Testis (tissue), 2 donors: Measurements from ENCODE around the gene MRPL51.

Experiments used
- POLR2A ChIP-seq: fragments of 450-650 bp; IDR thresholded peaks from one replicate; pipeline ENCODE4 v1.6.1; 2017; ENCODE audit warnings: antibody characterized with exemption, mild to moderate bottlenecking, moderate library complexity
- TF ChIP-seq, protein P1 (sequence below), 3 experiments: fragments of 450-650 bp in 2 of 3; fragments of 200-600 bp in 1 of 3; sonication (generic) in 1 of 3; IDR thresholded peaks; one replicate each; pipeline ENCODE4 v1.5.1; 2016 to 2019; ENCODE audit warnings: antibody characterized with exemption in 3 of 3, mild to moderate bottlenecking in 2 of 3, moderate library complexity in 1 of 3

DNA sequence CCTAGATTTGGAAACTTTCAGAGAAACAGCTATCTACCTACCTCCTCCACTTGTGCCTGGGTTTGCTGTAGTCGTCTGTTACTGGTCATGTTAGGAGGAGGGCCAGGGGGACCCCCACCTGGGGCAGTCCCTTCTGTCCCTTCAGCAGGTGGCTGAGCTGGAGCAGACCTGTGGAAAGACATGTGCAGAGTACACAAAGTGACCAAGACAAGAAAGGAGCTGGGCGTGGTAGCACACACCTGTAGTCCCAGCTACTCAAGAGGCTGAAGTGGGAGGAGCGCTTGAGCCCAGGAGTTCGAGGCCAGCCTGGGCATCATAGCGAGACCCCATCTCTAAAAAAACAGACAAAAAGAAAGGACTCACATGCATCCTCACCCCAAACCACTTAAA, 26.9 kb downstream of the MRPL51 start:
- TF ChIP-seq, protein P1, sequence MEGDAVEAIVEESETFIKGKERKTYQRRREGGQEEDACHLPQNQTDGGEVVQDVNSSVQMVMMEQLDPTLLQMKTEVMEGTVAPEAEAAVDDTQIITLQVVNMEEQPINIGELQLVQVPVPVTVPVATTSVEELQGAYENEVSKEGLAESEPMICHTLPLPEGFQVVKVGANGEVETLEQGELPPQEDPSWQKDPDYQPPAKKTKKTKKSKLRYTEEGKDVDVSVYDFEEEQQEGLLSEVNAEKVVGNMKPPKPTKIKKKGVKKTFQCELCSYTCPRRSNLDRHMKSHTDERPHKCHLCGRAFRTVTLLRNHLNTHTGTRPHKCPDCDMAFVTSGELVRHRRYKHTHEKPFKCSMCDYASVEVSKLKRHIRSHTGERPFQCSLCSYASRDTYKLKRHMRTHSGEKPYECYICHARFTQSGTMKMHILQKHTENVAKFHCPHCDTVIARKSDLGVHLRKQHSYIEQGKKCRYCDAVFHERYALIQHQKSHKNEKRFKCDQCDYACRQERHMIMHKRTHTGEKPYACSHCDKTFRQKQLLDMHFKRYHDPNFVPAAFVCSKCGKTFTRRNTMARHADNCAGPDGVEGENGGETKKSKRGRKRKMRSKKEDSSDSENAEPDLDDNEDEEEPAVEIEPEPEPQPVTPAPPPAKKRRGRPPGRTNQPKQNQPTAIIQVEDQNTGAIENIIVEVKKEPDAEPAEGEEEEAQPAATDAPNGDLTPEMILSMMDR (IDR thresholded peaks at IDR 0.05), result no peak
- no peak for TF ChIP-seq POLR2A
